Cerebellar nuclear complex (tissue), 1 donor: ENCODE data around the gene DAB2IP.
"Not testable (repeated sequence)": the region's sequence is repeated elsewhere in the genome, so short reads cannot be mapped to it uniquely, and the experiment has no call there.

ENCODE experiments used
- DNase-seq, 2 experiments: peaks; one replicate each; lab custom pipeline; 2025; lab: John Stamatoyannopoulos, UW

Gene DAB2IP

GRCh38 chr9:121776739-121777637 is 125.6 kb downstream of the DAB2IP start:
- no peak for DNase-seq

DNA sequence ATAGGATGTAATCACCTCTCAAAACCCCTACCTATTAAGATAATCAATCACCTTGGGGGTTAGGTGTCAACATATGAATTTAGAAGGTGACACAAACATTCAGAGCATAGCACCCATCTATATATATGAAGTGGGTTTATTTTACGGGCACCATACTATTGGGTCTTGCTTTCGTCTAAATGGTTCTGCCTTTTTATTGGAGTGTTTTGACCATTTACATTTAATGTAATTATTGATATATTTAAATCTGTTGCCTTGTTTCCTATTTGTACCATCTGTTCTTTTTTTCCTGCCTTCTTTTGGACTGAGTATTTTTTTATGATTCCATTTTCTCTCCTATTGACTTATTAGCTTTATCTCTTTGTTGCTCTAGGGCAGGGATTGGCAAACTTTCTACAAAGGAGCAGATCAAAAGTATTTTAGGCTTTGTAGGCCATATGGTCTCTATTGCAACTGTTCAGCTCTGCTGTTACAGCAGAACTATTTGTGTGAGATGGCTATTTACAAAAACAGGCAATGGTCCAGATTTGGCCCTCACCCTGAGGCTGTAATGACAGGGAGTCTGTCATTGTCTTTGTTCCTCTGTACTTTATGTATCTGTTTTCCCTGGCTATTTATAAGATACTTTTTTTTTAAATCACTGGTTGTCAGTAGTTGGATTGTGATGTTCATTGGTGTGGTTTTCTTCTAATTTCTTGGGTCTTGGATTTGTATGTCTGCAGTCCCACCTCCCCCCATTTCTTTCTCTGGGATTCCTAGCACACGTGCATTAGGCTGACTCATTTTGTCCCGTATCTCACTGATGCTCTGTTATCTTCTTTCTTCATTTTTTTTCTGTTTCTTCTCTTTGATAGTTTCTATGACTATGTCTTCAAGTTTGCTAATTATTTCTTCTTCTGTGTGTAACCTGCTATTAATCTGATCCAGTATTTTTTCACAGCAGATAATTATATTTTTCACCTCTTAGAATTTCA is 127.1 kb downstream of the DAB2IP start:
- DNase-seq: peak; percentile 71 to 75

DNA sequence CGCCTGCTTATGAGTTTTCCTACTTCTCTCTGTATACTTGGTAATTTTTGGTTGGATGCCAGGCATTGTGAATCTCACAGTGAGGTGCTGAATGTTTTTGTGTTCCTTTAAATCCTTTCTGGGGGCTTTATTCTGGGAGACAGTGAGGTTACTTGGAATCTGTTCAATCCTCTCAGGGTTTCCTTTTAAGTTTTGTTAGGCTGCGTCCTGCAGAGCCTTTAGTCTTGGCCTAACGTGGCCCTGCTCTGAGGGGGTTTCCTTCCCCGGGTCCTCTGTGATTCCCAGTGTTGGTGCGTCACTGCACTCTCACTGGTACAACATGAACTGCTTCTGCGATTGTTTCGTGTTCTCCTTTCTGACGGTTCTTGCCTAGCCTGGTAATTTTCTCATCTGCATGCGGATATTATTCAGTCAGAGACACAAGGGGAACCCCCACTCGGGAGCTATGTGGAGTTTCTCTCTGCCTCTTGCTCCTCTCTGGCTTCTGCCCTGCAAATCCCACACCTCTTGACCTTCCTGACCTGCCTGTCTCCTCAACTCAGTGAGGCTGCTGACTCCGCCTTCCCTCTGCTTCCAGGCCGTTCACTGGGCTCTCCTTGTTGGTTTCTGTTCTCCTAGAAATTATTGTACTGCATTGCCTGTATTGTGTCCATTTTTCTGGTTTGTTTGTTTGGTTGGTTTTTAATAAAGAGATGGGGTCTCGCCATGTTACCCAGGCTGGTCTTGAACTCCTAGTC is 128.1 kb downstream of the DAB2IP start:
- no peak for DNase-seq

GRCh38 chr9:121780177-121781040 is 129.0 kb downstream of the DAB2IP start:
- DNase-seq: no peak

DNA sequence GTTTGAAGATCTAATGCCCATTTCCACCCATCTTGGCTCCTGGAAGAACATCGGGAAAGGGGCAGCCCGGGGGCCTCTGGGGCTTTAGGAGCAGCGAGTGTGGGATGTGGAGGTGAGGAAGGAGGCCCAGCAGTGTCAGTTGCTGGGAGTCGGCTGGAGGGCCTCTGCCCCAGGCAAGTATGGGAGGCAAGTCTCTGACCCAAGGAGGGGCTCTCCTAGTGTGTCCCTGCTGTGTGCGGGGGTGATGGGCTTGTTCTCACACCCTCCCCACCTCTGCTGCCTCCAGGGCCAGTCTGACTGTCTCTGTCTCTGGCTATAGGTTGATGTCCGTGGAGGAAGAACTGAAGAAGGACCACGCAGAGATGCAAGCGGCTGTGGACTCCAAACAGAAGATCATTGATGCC is 129.7 kb downstream of the DAB2IP start:
- DNase-seq: no peak

DNA sequence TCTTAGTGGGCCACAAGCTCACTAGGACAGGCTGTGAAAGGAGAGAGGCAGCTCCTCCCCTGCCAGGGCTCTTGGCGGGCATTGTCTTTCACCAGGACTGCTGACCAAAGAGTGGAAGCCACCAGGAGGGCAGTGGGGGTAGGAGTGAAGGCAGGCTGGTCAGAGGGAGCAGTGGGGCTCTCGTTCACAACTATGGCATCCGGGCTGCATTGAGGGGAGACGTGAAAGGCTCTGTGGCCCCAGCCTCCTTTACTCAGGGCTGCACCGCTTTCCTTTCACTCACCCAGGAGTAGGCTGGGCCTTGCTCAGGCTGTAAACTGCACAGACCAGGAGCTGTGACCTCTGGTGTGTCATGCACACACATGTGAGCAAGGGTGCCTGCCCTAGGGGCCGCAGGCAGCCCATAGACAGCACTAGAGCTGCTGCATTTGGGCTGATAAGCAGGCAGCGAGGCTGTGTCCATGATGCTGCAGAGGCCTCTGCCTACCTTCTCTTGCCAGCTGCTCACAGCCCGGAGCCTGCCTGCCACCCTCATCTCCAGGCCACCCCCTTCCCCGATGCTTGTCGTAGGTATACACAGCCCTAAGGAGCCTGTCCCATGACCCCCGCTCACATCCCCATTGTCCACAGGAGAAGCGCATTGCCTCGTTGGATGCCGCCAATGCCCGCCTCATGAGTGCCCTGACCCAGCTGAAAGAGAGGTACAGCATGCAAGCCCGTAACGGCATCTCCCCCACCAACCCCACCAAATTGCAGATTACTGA is 130.4 kb downstream of the DAB2IP start:
- DNase-seq: no peak

DNA sequence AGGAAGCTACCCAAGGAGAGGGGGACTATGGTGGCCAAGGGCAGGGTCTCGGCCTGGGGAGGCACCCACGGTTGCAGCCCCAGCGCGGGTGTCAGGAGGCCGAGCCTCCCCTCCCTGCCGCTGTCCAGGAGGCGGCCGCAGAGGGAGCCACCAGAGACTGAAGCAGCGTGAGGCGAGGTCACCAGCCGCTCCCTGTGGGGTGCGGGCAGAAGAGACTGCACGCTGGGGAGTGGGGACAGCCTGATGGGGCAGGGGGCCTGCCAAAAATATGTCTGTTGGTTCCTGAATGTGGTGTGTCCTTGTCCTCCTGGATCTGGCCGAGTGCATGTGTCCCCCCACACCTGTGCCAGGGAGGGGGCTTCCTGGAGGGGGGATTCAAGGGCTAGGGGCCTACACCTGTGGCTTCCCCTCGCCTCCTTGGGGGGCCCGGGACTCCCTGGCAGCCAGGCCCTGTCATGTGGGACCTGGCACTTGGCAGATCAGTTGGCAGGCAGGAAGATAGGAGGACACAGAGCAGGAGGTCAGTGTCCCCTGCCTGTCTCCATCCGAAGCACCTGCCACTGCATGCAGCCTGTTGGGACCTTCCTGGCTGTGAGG is 131.2 kb downstream of the DAB2IP start:
- DNase-seq: no peak

GRCh38 chr9:121783111-121783510 is 131.7 kb downstream of the DAB2IP start:
- DNase-seq: no peak

- no peak for DNase-seq
These were observed 132.4 kb downstream of the DAB2IP start for GRCh38 chr9:121783521-121784507.

- DNase-seq: no peak
These were observed 133.4 kb downstream of the DAB2IP start for GRCh38 chr9:121784731-121785411.

- no peak for DNase-seq
These were observed 134.5 kb downstream of the DAB2IP start for GRCh38 chr9:121785673-121786542.

GRCh38 chr9:121786543-121786948 is 135.1 kb downstream of the DAB2IP start:
- no peak for DNase-seq

DNA sequence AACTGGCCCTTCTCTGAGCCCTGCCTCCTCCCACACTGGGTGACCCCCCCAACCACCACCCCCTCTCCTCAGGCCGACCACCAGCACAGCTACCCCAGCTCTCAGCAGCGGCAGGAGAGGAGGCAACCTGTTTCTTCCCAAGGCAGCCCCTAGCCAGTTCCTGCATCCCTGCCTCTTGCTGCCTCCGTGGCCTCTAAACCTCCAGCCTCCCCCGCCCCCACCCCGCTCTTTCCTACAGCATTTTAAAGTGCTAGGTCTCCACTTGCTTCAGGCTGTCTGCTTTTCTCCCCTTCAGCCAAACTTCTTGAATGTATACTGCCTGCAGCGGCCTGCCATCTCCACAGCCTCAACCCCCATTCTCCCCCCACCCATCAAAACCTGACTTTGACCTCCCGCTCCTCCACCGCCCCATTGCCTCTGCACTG is 135.6 kb downstream of the DAB2IP start:
- DNase-seq: no peak

- DNase-seq: no peak
These were observed 137.4 kb downstream of the DAB2IP start for GRCh38 chr9:121788686-121789366.

GRCh38 chr9:121790841-121791240 is 139.4 kb downstream of the DAB2IP start:
- DNase-seq: no peak

DNA sequence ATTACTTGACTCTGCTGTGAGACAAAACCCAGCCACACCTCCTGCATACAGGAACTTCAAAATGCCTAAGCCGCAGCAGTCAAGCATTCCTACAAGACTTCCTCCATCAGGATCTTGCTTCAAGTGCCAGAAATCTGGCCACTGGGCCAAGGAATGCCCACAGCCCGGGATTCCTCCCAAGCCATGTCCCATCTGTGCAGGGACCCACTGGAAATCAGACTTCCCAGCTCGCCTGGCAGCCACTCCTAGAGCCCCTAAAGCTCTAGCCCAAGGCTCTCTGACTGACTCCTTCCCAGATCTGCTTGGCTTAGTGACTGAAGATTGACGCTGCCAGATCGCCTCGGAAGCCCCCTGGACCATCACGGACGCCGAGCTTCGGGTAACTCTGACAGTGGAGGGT is 141.0 kb downstream of the DAB2IP start:
- DNase-seq: not testable (repeated sequence)
